H1 (cell line): ENCODE data around the gene BTBD16. TPM values are rescaled to one million over a fixed set of nuclear protein-coding genes. Genes with fewer than 3 reads are reported as not detected.

Experiments
- CTCF ChIA-PET: fragments of 300-600 bp; sonication (Branson Sonifier 250); formaldehyde crosslinking; loops from one replicate; lab custom pipeline; 2021; ENCODE audit not compliant: partially characterized antibody; lab: Charles Lee
- POLR2A ChIA-PET: fragments of 300-600 bp; sonication (Branson Sonifier 250); formaldehyde crosslinking; loops from one replicate; lab custom pipeline; 2021; ENCODE audit warnings: inconsistent platforms; ENCODE audit not compliant: partially characterized antibody; lab: Charles Lee
- DNase-seq, 2 experiments: peaks; one replicate each; pipeline versions ENCODE4 v3.0.0 to v3.0.0-alpha.2; 2010 to 2022; ENCODE audit warnings: low spot score in 2 of 2, low read depth in 1 of 2, mixed read lengths in 1 of 2
- FAIRE-seq: peaks from 2 replicates; lab custom pipeline; 2011; peaks lifted over from hg19 to GRCh38; lab: Jason Lieb, UNC
- H2AFZ ChIP-seq: 2 replicates; pipeline ENCODE4 v1.8.1; 2012; ENCODE audit warnings: low read length, inconsistent platforms
- H2AK5ac ChIP-seq: 2 replicates; pipeline ENCODE4 v1.6.1; 2013; ENCODE audit warnings: low read depth, low read length
- H2BK120ac ChIP-seq: replicated peaks from 2 replicates; pipeline ENCODE3; 2013; ENCODE audit warnings: low read depth, low read length, inconsistent platforms
- H2BK12ac ChIP-seq: 2 replicates; pipeline ENCODE4 v1.6.1; 2013; ENCODE audit warnings: low read depth, low read length
- H2BK15ac ChIP-seq: 2 replicates; pipeline ENCODE4 v1.6.1; 2013; ENCODE audit warnings: low read length
- H2BK20ac ChIP-seq: 2 replicates; pipeline ENCODE4 v1.6.1; 2013; ENCODE audit warnings: low read length
- H2BK5ac ChIP-seq: 2 replicates; pipeline ENCODE4 v1.6.1; 2013; ENCODE audit warnings: low read depth, low read length
- H3K14ac ChIP-seq: 2 replicates; pipeline ENCODE4 v1.6.1; 2013; ENCODE audit warnings: inconsistent platforms; ENCODE audit not compliant: insufficient read length
- H3K18ac ChIP-seq: 2 replicates; pipeline ENCODE4 v1.6.1; 2013; ENCODE audit warnings: low read length; ENCODE audit errors: extremely low read depth
- H3K23ac ChIP-seq: 2 replicates; pipeline ENCODE4 v1.6.1; 2013; ENCODE audit warnings: inconsistent platforms; ENCODE audit not compliant: insufficient read length
- H3K23me2 ChIP-seq: 2 replicates; pipeline ENCODE4 v1.6.1; 2013; ENCODE audit warnings: low read depth, low read length
- H3K27ac ChIP-seq: 2 replicates; pipeline ENCODE4 v1.6.1; 2011; ENCODE audit warnings: low read depth, low read length, inconsistent platforms
- H3K27me3 ChIP-seq, 4 experiments: replicated peaks in 1 of 4; 1 replicate in 1 of 4; 2 replicates in 3 of 4; pipeline versions ENCODE4 v1.6.1 to v1.8.1; 2011 to 2013; ENCODE audit warnings: low read length in 3 of 4, mild to moderate bottlenecking in 3 of 4, inconsistent platforms in 2 of 4, mixed read lengths in 2 of 4, moderate library complexity in 1 of 4; ENCODE audit not compliant: control insufficient read depth in 3 of 4, insufficient read depth in 3 of 4; ENCODE audit errors: extremely low read depth in 1 of 4
- H3K36me3 ChIP-seq, 4 experiments: 2 replicates each; pipeline versions ENCODE4 v1.6.1 to v1.8.1; 2011 to 2013; ENCODE audit warnings: mild to moderate bottlenecking in 4 of 4, low read length in 3 of 4, moderate library complexity in 2 of 4, control low read depth in 1 of 4, inconsistent platforms in 1 of 4; ENCODE audit not compliant: insufficient read depth in 4 of 4, control insufficient read depth in 2 of 4
- H3K4ac ChIP-seq: replicated peaks from 2 replicates; pipeline ENCODE3; 2013; ENCODE audit warnings: low read length, low read depth, mixed read lengths, inconsistent platforms; ENCODE audit not compliant: insufficient read length
- H3K4me1 ChIP-seq, 4 experiments: replicated peaks in 1 of 4; 1 replicate in 1 of 4; 2 replicates in 3 of 4; pipeline versions ENCODE4 v1.6.1 to v1.8.1; 2011 to 2013; ENCODE audit warnings: low read length in 3 of 4, inconsistent platforms in 2 of 4, mixed read lengths in 1 of 4; ENCODE audit not compliant: insufficient read depth in 4 of 4, control insufficient read depth in 3 of 4
- H3K4me2 ChIP-seq, 2 experiments: 2 replicates each; pipeline versions ENCODE4 v1.6.1 to v1.8.1; 2011 to 2013; ENCODE audit warnings: low read depth in 2 of 2, low read length in 2 of 2, control low read depth in 1 of 2, inconsistent platforms in 1 of 2, mild to moderate bottlenecking in 1 of 2; ENCODE audit not compliant: insufficient read depth in 1 of 2
- H3K4me3 ChIP-seq, 4 experiments: fragments of 200-600, 300-600 bp in 1 of 4; sonication (generic), shearing (Covaris generic), sonication (Bioruptor Twin) in 1 of 4; 2 replicates each; pipeline versions ENCODE4 v1.5.1 to v1.8.1; 2011 to 2016; ENCODE audit warnings: low read length in 4 of 4, low read depth in 3 of 4, control low read depth in 2 of 4, inconsistent platforms in 2 of 4, mild to moderate bottlenecking in 2 of 4, mixed read lengths in 1 of 4, moderate library complexity in 1 of 4; ENCODE audit not compliant: insufficient read depth in 2 of 4; ENCODE audit errors: extremely low read depth in 1 of 4
- H3K56ac ChIP-seq: replicated peaks from 2 replicates; pipeline ENCODE3; 2013; ENCODE audit warnings: low read depth, mild to moderate bottlenecking, mixed read lengths, low read length, inconsistent platforms; ENCODE audit not compliant: insufficient read length
- H3K79me1 ChIP-seq: 2 replicates; pipeline ENCODE4 v1.6.1; 2013; ENCODE audit warnings: low read depth, low read length, control low read depth
- H3K79me2 ChIP-seq, 2 experiments: 2 replicates each; pipeline versions ENCODE4 v1.6.1 to v1.8.1; 2012 to 2013; ENCODE audit warnings: low read length in 2 of 2, mild to moderate bottlenecking in 2 of 2, inconsistent platforms in 1 of 2; ENCODE audit not compliant: insufficient read depth in 2 of 2, control insufficient read depth in 1 of 2
- H3K9ac ChIP-seq, 4 experiments: replicated peaks in 1 of 4; 1 replicate in 1 of 4; 2 replicates in 3 of 4; pipeline versions ENCODE4 v1.6.1 to v1.8.1; 2011 to 2013; ENCODE audit warnings: low read depth in 3 of 4, low read length in 3 of 4, control low read depth in 2 of 4, mild to moderate bottlenecking in 2 of 4, moderate library complexity in 2 of 4, inconsistent platforms in 1 of 4; ENCODE audit errors: extremely low read depth in 1 of 4
- H3K9me3 ChIP-seq, 2 experiments: 2 replicates each; pipeline versions ENCODE4 v1.6.1 to v1.8.1; 2012 to 2013; ENCODE audit warnings: mild to moderate bottlenecking in 2 of 2, moderate library complexity in 2 of 2, control low read depth in 1 of 2, inconsistent platforms in 1 of 2, low read depth in 1 of 2, low read length in 1 of 2, mixed read lengths in 1 of 2; ENCODE audit not compliant: insufficient read depth in 2 of 2
- H4K20me1 ChIP-seq, 2 experiments: replicated peaks in 1 of 2; 2 replicates each; pipeline versions ENCODE3 to v1.8.1; 2011 to 2013; ENCODE audit warnings: inconsistent platforms in 2 of 2, low read length in 2 of 2, mild to moderate bottlenecking in 1 of 2; ENCODE audit not compliant: insufficient read depth in 2 of 2, control insufficient read depth in 1 of 2
- H4K5ac ChIP-seq: 2 replicates; pipeline ENCODE4 v1.6.1; 2013; ENCODE audit warnings: low read length, low read depth, mixed read lengths, inconsistent platforms; ENCODE audit not compliant: insufficient read length
- H4K8ac ChIP-seq: 2 replicates; pipeline ENCODE4 v1.8.0; 2013; ENCODE audit warnings: mild to moderate bottlenecking, moderate library complexity, low read length, inconsistent platforms; ENCODE audit not compliant: insufficient read depth; ENCODE audit errors: extremely low read depth
- H4K91ac ChIP-seq: replicated peaks from 2 replicates; pipeline ENCODE3; 2013; ENCODE audit warnings: low read length, mixed read lengths, inconsistent platforms; ENCODE audit not compliant: insufficient read length
- CEBPB ChIP-seq: IDR thresholded peaks from 2 replicates; pipeline ENCODE4 v1.6.1; 2012; ENCODE audit warnings: low read depth, low read length
- GABPA ChIP-seq: IDR thresholded peaks from 2 replicates; pipeline ENCODE4 v1.6.1; 2011; ENCODE audit warnings: mild to moderate bottlenecking, low read length, moderate library complexity, borderline replicate concordance; ENCODE audit not compliant: insufficient read depth
- RNF2 ChIP-seq: fragments of 200-900, 300-1000 bp; sonication (generic); IDR thresholded peaks from 2 replicates; pipeline ENCODE4 v1.7.1; 2016; ENCODE audit warnings: borderline replicate concordance, low read depth, mild to moderate bottlenecking, antibody characterized with exemption, low read length; ENCODE audit not compliant: poor library complexity, severe bottlenecking; ENCODE audit errors: missing control alignments
- TAF1 ChIP-seq: IDR thresholded peaks from 2 replicates; pipeline ENCODE4 v1.6.1; 2011; ENCODE audit warnings: mild to moderate bottlenecking, low read depth, low read length
- WGBS, 2 experiments: shearing (Covaris generic) in 1 of 2; methylation state at CpG; one replicate each; pipeline versions ENCODE4 v1.1.6 to v1.1.7; 2013 to 2015; ENCODE audit warnings: low lambda C conversion rate in 2 of 2, mixed read lengths in 2 of 2, inconsistent platforms in 1 of 2, low coverage in 1 of 2, missing lambda C conversion rate in 1 of 2; ENCODE audit not compliant: insufficient replicate concordance in 2 of 2, insufficient coverage in 1 of 2, insufficient read length in 1 of 2; ENCODE audit errors: extremely low coverage in 1 of 2, missing lambda C conversion rate in 1 of 2; 5-methylcytosine and 5-hydroxymethylcytosine counted together
- polyA plus RNA-seq, 7 experiments: library from polyadenylated mRNA; depleted of rRNA in 3 of 7; stranded (reverse) in 5 of 7; unstranded in 2 of 7; fragments of >200 nt in 5 of 7; fragments of 200-250 nt in 2 of 7; gene quantifications; 1 replicate in 5 of 7; 2 replicates in 1 of 7; 4 replicates in 1 of 7; pipeline versions ENCODE4 v1.2.1 to v1.2.3, GENCODE V29; 2011 to 2013; ENCODE audit warnings: missing spikeins in 2 of 7, mixed read lengths in 2 of 7
- total RNA-seq: library from RNA; stranded (reverse); fragmentation: NEBNext Ultra II Directional; extraction: Animal tissue kit (Norgen Biotek cat#: 25700); gene quantifications from 2 replicates; pipeline ENCODE4 v1.2.1, GENCODE V29; 2021

BTBD16 gene
- total and polyA plus RNA-seq, 2 of the 8 experiments (the other 6 are each of a cell fraction or from before 2014, with no cell fraction given): 0.05 TPM; not detected in 1

DNA sequence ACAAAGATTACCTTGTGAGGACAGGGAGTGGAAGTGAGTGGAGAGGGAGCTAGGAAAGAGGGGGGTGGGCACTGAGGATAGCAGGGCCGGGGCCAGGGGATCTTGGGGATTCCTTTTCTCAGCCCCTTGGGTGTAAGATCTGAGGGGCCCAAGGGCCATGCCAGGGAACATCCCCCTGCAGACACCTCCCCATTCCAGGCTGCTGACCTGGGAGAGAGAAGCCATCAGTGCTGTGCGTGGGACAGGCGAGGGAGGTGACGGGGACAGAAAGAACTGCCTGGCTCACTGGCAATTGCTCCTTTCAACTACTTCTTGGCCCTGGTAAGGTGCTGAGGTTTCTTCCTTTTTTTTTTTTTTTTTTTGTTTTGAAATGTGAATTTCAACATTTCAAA lies 12.0 kb upstream of the BTBD16 start:
- H4K20me1 ChIP-seq: peaks cover 0 to 1% of the 10 kb centered on the region in 2 experiments
- H3K27me3 ChIP-seq: no peaks in the 10 kb centered on the region
- no peak overlapping the region for H4K8ac ChIP-seq
- FAIRE-seq: no peak
- no peak overlapping the region for H2AK5ac ChIP-seq
- no peak overlapping the region for H3K14ac ChIP-seq
- H3K23me2 ChIP-seq: no peaks in the 10 kb centered on the region
- H3K79me1 ChIP-seq: no peaks in the 10 kb centered on the region
- 0 out of 2 replicates have a peak overlapping the region, but pooled peaks have one; percentile 60 for H2BK12ac ChIP-seq
- no peak overlapping the region; a peak in 1 of 4 replicates for H3K4me2 ChIP-seq
- no peak overlapping the region for H3K4me3 ChIP-seq
- no peak overlapping the region for H3K23ac ChIP-seq
- H4K5ac ChIP-seq: no peak overlapping the region
- no peak overlapping the region for H2AFZ ChIP-seq
- no peak overlapping the region for H4K91ac ChIP-seq
- H3K9ac ChIP-seq: no peak overlapping the region
- no peak overlapping the region for H2BK120ac ChIP-seq
- peaks cover 0 to 10% (median 6%) of the 10 kb centered on the region in 4 experiments; a peak in 5 of 7 replicates for H3K4me1 ChIP-seq
- TF ChIP-seq GABPA (no peak), RNF2 (no peak), TAF1 (no peak), CEBPB (no peak)
- DNase-seq: no peak
- POLR2A ChIA-PET: interaction anchor here (0.6 to 2.3 kb wide), 4 partner anchors 9 to 358 kb away, joined by 3 to 12 read pairs (median 4); no protein-coding TSS in a partner anchor
- 0 out of 2 replicates have a peak overlapping the region, but pooled peaks have one; percentile 24 for H2BK5ac ChIP-seq
- H3K18ac ChIP-seq: no peak overlapping the region; the same call in 1 of the 2 replicates
- CTCF ChIA-PET: interaction anchor here (0.9 to 2.8 kb wide), 8 partner anchors 9 to 162 kb away, joined by 3 to 23 read pairs (median 4); partner anchors contain the start of gene BTBD16
- WGBS, 2 experiments: 79% methylated on average over 3 of the region's 4 CpGs; no CpG with 5 or more reads in 1 of the 2 experiments
- H2BK20ac ChIP-seq: no peak overlapping the region
- H3K9me3 ChIP-seq: peaks cover 0 to 3% of the 10 kb centered on the region in 2 experiments; a peak in 3 of 4 replicates
- no peak overlapping the region for H3K27ac ChIP-seq
- no peak overlapping the region for H3K56ac ChIP-seq
- no peaks in the 10 kb centered on the region for H3K79me2 ChIP-seq
- H3K36me3 ChIP-seq: peaks cover 0 to 7% (median 3%) of the 10 kb centered on the region in 4 experiments; a peak in 4 of 8 replicates
- H2BK15ac ChIP-seq: no peak overlapping the region
- H3K4ac ChIP-seq: no peak overlapping the region
